Breast epithelium (tissue), 4 donors: Measurements from ENCODE around the gene GJE1. TPM values are rescaled to one million over a fixed set of nuclear protein-coding genes. Genes with fewer than 3 reads are reported as not detected.

Experiments
- DNase-seq, 2 donors: peaks; one replicate each; pipeline ENCODE4 v3.0.0-alpha.2; 2019; ENCODE audit warnings: low spot score in 2 of 2
- H3K27ac ChIP-seq, 2 donors: fragments of 200-600 bp; sonication (generic) in 1 of 2; one replicate each; pipeline ENCODE4 v1.5.1; 2016 to 2019; ENCODE audit warnings: mild to moderate bottlenecking in 1 of 2
- H3K27me3 ChIP-seq, 2 donors: fragments of 200-600 bp; sonication (generic) in 1 of 2; one replicate each; pipeline versions ENCODE4 v1.5.1 to v1.6.0; 2017 to 2019; ENCODE audit warnings: control low read depth in 1 of 2, mild to moderate bottlenecking in 1 of 2
- H3K36me3 ChIP-seq: fragments of 200-600 bp; one replicate; pipeline ENCODE4 v1.5.1; 2019
- H3K4me1 ChIP-seq, 2 donors: fragments of 200-600 bp; sonication (generic); one replicate each; pipeline ENCODE4 v1.5.1; 2016 to 2019; ENCODE audit warnings: control low read depth in 1 of 2
- H3K4me3 ChIP-seq, 3 donors: fragments of 200-600 bp; sonication (generic); 1 replicate in 2 of 3; 2 replicates in 1 of 3; pipeline ENCODE4 v1.5.1; 2016 to 2019; ENCODE audit warnings: mild to moderate bottlenecking in 3 of 3, moderate library complexity in 2 of 3
- H3K9me3 ChIP-seq, 2 donors: fragments of 200-600 bp; sonication (generic) in 1 of 2; one replicate each; pipeline ENCODE4 v1.5.1; 2016 to 2019; ENCODE audit warnings: control low read depth in 1 of 2
- POLR2A ChIP-seq: fragments of 450-650 bp; IDR thresholded peaks from one replicate; pipeline ENCODE4 v1.6.1; 2016; ENCODE audit warnings: antibody characterized with exemption, mild to moderate bottlenecking, moderate library complexity
- POLR2AphosphoS5 ChIP-seq, 3 donors: sonication (generic); formaldehyde crosslinking; IDR thresholded peaks; one replicate each; pipeline ENCODE4 v1.6.1; 2017; ENCODE audit warnings: antibody characterized with exemption in 3 of 3
- intact Hi-C: fragments of 100-400 bp; cut with DNase I; formaldehyde crosslinking; loops from one replicate; pipeline ENCODE4 v1.15.1; 2023; ENCODE audit warnings: low total_unique reads
- total RNA-seq, 3 donors: library from RNA; depleted of rRNA; stranded (reverse); fragments of >200 nt; gene quantifications; one replicate each; pipeline ENCODE4 v1.1.0, GENCODE V29; 2016
- TF ChIP-seq, protein P1 (sequence below), 3 donors: fragments of 450-650 bp; IDR thresholded peaks; one replicate each; pipeline ENCODE4 v1.5.1; 2016 to 2017; ENCODE audit warnings: antibody characterized with exemption in 3 of 3, mild to moderate bottlenecking in 3 of 3, moderate library complexity in 3 of 3

Gene GJE1
- total RNA-seq, 3 donors from 2014 or later: not detected

DNA sequence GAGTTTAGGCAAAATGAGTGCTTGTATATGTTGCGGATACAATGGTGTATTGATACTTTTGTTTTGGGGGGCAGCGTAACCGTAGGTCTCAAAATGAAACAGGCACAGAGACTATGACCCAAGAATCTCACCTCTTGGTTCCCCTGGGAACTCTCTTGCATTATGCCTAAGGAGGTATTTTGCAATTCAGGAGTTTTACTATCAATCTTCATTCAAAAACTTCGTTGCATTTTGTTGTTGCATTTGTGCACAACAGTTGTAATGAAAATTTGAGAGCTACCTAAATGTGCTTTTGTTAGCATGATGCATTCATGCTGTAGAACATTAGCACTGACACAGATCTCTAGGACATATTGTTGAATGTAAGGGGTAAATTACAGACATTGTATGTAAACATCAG lies 32.5 kb downstream of the GJE1 start:
- no peak for DNase-seq
- intact Hi-C loops: no loop called here

DNA sequence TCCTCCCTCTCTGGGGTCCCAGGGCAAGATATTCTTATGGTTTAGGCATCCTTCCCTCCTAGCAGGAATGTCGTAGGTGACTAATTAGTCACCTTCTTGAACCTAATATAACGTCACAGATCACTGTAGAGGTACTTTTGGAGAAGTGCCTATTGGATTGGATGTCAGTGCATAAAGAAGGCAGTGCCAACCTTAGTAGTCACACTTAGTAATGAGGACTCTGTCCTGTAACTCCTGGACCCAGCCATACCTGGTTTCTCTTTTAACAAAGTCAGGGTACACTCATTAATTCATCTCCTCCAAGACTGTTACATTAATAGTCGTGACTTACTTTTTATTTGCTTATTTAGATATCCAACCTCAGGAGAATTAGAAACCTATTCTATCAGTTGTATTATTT lies 34.3 kb downstream of the GJE1 start:
- no peaks in the 10 kb centered on the region for H3K9me3 ChIP-seq
- intact Hi-C loops: no loop called here
- no peak overlapping the region for H3K27ac ChIP-seq
- no peak for TF ChIP-seq POLR2AphosphoS5 (IDR thresholded peaks at IDR 0.05)
- TF ChIP-seq POLR2A: no peak
- TF ChIP-seq, protein P1, sequence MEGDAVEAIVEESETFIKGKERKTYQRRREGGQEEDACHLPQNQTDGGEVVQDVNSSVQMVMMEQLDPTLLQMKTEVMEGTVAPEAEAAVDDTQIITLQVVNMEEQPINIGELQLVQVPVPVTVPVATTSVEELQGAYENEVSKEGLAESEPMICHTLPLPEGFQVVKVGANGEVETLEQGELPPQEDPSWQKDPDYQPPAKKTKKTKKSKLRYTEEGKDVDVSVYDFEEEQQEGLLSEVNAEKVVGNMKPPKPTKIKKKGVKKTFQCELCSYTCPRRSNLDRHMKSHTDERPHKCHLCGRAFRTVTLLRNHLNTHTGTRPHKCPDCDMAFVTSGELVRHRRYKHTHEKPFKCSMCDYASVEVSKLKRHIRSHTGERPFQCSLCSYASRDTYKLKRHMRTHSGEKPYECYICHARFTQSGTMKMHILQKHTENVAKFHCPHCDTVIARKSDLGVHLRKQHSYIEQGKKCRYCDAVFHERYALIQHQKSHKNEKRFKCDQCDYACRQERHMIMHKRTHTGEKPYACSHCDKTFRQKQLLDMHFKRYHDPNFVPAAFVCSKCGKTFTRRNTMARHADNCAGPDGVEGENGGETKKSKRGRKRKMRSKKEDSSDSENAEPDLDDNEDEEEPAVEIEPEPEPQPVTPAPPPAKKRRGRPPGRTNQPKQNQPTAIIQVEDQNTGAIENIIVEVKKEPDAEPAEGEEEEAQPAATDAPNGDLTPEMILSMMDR (IDR thresholded peaks at IDR 0.05): no peak
- no peak overlapping the region for H3K4me3 ChIP-seq
- no peak for DNase-seq
- H3K36me3 ChIP-seq: peaks cover 4% of the 10 kb centered on the region
- no peaks in the 10 kb centered on the region for H3K27me3 ChIP-seq
- no peaks in the 10 kb centered on the region for H3K4me1 ChIP-seq

More for the DNA sequence above, 32.5 kb downstream of the GJE1 start:
- H3K4me1 ChIP-seq: no peaks in the 10 kb centered on the region
- H3K36me3 ChIP-seq: peaks cover 4% of the 10 kb centered on the region
- H3K9me3 ChIP-seq: no peaks in the 10 kb centered on the region
- no peak overlapping the region for H3K4me3 ChIP-seq
- H3K27ac ChIP-seq: no peak overlapping the region
- TF ChIP-seq, protein P1 (IDR thresholded peaks at IDR 0.05): no peak
- TF ChIP-seq POLR2AphosphoS5 (IDR thresholded peaks at IDR 0.05): no peak
- no peak for TF ChIP-seq POLR2A
- no peaks in the 10 kb centered on the region for H3K27me3 ChIP-seq

DNA sequence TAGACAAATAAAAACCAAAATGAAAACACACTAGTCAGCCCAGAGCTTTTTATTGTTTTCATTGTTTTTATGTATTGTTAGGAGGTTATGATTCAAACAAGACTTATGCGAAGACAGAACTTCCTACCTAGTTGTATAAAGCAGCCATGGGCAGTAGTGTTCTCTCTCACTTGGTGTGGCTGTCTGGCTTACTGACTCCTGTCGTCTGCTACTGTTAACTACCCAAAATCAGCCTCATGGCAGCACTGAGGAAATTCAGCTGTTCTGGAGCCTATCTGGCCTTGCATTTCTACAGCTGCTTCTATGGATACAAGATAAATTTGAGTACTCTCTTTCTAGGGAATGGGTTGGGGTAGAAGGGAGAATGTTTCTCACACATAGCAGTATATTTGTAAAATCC lies 34.8 kb downstream of the GJE1 start:
- Histone ChIP-seq H3K36me3 (peaks cover 4% of the 10 kb centered on the region), H3K4me1 (no peaks in the 10 kb centered on the region), H3K4me3 (no peak overlapping the region), H3K9me3 (no peaks in the 10 kb centered on the region), H3K27me3 (no peaks in the 10 kb centered on the region), H3K27ac (no peak overlapping the region)
- intact Hi-C loops: no loop called here
- DNase-seq: no peak
- TF ChIP-seq, protein P1 (IDR thresholded peaks at IDR 0.05): no peak
- no peak for TF ChIP-seq POLR2A
- no peak for TF ChIP-seq POLR2AphosphoS5 (IDR thresholded peaks at IDR 0.05)

DNA sequence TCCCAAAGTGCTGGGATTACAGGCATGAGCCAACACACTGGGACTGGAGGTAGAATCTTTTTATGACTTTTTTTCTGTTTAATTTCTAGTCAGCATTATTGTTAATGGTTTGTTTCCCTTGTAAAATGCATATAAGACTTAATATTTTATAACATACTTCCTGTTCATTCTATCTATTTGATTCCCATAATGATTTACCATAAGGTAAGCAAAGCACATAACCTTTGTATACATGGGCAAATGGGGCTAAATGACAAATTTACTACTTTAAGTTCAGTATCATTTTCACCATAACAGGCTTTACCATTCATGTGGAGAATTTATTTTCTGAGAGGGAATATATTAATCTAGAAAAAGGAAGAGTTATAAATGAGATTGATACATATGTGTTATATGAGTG lies 38.6 kb downstream of the GJE1 start:
- no peaks in the 10 kb centered on the region for H3K27me3 ChIP-seq
- TF ChIP-seq, protein P1 (IDR thresholded peaks at IDR 0.05): no peak
- TF ChIP-seq POLR2AphosphoS5 (IDR thresholded peaks at IDR 0.05) (no peak), POLR2A (no peak)
- intact Hi-C loops: no loop called here

DNA sequence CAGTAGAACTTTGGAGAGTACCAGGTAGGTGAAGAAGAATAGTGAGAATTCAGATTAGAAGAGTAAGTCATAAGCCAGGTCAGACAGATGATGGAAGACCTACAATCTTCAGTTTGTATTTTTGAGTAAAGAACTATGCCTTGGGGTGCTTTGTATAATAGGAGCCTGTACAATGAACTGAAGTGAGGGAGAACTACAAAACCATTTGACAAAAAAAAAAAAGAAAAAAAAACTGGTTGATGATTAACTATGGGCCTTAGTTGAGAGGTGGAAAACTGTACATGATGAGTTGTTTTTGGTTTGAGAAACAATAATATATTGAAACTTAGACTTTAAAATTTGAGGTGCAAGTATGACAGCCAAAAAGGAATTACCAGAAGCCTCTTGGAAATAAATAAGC lies 40.0 kb downstream of the GJE1 start:
- H3K27me3 ChIP-seq: no peaks in the 10 kb centered on the region
- TF ChIP-seq, protein P1 (IDR thresholded peaks at IDR 0.05): no peak
- TF ChIP-seq POLR2A: no peak
- no peak for TF ChIP-seq POLR2AphosphoS5 (IDR thresholded peaks at IDR 0.05)
- H3K9me3 ChIP-seq: peaks cover 0 to 7% of the 10 kb centered on the region in 2 donors
- H3K27ac ChIP-seq: no peak overlapping the region
- no peaks in the 10 kb centered on the region for H3K36me3 ChIP-seq
- DNase-seq: no peak
- H3K4me3 ChIP-seq: no peak overlapping the region
- intact Hi-C loops: no loop called here
- no peaks in the 10 kb centered on the region for H3K4me1 ChIP-seq

More for the DNA sequence above, 38.6 kb downstream of the GJE1 start:
- DNase-seq: no peak
- H3K4me1 ChIP-seq: no peaks in the 10 kb centered on the region
- no peaks in the 10 kb centered on the region for H3K9me3 ChIP-seq
- peaks cover 4% of the 10 kb centered on the region for H3K36me3 ChIP-seq
- no peak overlapping the region for H3K27ac ChIP-seq
- no peak overlapping the region for H3K4me3 ChIP-seq
